GM21717 (cell line): ENCODE data around the gene EMSY.
"Not testable (repeated sequence)": the region's sequence is repeated elsewhere in the genome, so short reads cannot be mapped to it uniquely, and the experiment has no call there.

ENCODE experiments used
- ATAC-seq: cut with Tn5 transposase; IDR thresholded peaks from one replicate; pipeline ENCODE4 v1.9.1; 2021; ENCODE audit warnings: mild to moderate bottlenecking, moderate library complexity; ENCODE audit not compliant: unreplicated experiment

EMSY gene

DNA sequence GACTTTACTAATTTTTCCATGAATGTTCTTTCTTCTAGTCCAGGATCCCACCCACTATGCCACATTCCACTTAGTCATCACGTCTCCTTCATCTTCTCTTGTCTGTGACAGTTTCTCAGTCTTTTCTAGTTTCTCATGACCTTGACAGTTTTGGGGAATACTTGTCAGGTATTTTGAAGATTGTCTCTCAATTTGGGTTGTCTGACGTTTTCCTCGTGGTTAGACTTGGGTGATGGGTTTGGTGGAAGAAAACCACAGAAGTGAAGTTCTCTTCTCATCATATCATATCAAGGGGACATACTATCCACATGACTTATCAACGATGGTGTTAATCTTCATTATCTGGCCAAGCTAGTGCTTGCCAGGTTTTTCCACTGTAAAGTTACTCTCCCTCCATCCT lies 123.3 kb downstream of the EMSY start:
- ATAC-seq = no peak

GRCh38 chr11:76568621-76569020 lies 123.8 kb downstream of the EMSY start:
- ATAC-seq = no peak

DNA sequence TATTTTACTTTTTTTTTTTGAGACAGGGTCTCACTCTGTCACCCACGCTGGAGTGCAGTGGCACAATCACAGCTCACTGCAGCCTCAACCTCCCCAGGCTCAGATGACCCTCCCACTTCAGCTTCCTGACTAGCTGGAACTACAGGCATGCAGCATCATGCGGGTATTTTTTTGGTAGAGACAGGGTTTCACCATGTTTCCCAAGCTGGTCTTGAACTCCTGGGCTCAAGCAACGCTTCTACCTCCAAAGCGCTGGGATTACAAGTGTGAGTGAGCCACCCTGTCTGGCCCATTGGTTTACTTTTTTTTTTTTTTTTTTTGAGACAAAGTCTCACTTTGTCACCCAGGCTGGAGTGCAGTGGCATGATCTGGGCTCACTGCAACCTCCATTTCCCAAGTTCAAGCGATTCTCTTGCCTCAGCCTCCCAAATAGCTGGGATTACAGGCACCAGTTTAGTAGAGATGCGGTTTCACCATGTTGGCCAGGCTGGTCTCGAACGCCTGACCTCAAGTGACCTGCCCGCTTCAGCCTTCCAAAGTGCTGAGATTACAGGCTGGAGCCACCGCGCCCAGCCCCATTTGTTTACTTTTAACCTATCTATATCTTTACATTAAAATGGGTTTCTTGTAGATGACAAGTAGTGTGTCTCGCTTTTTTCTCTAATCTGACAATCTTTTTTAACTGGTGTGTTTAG lies 127.5 kb downstream of the EMSY start:
- ATAC-seq = not testable (repeated sequence)

DNA sequence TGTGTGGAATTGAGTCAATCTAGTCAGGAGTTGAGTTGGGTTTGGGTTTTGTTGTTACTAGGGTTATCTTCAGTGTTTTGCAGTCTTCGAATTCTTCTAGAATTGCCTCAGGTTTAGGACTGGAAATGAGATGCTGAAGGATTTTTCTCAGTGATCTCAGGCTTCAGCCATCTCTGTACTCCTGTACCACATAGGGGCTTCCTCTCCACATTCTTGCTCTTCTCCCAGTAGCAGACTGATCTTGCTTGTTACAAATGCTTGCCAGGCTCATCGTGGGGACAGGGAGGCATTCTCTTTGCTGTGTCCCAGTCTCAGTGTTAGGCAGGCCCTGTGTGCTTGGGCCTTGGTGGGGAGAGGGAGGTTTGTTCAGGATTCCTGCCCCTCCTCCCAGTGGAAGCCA lies 129.6 kb downstream of the EMSY start:
- ATAC-seq = no peak

DNA sequence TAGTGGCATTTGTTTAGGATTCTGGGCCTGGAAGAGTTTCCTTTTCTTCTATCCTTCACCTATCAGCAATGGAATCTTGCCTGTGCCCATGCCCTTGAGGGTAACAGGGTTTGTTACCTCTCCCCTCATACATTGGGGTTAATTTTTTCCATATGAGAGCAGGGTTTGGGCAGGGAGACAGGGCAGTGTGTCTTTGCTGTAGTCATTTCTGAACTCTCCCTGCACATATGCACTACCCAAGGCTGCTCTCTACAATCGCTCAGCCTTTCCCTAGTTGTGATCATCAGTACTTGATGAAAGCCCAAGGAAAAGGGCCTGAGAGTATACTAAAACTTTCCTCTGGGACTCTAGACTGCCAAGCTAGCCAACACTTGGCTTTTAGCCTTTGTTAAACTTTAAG lies 130.1 kb downstream of the EMSY start:
- ATAC-seq = no peak

- ATAC-seq = no peak
These were observed 132.6 kb downstream of the EMSY start for GRCh38 chr11:76577226-76577920.

DNA sequence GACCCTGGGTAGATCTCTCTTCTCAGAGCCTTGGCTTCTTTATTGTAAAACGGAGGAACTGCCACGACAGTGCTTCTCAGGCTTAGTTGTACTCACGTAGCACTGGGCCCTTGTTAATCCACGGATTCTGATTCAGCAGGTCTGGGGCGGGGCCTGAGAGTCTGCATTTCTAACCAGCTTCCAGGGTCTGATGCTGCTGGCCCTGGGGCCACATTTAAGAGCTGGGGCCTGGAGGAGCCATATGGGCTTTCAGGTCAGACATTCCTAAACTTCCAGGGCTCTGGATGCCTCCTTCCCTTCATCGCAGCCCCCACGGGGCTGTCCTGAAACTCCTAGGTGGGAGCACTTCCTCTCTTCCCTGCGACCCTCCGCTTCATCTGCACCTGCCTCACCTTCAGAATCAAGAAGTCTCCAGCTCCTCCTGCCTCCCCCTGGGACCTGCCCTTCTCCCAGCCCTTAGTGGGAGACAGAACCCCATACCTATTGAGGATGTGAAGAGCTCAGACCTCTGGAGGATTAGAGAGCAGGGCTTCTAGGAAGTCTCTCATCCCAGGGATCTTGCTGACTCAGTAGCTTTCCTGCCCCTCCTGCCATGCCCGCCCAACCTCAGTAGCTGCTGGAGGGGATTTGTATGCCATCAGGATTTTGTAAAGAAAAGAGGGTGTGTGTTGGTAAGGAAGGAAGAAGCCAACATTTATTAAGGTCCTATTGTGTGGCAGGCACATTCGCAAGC lies 133.3 kb downstream of the EMSY start:
- no peak for ATAC-seq

- no peak for ATAC-seq
These were observed 133.8 kb downstream of the EMSY start for GRCh38 chr11:76578654-76579055.

DNA sequence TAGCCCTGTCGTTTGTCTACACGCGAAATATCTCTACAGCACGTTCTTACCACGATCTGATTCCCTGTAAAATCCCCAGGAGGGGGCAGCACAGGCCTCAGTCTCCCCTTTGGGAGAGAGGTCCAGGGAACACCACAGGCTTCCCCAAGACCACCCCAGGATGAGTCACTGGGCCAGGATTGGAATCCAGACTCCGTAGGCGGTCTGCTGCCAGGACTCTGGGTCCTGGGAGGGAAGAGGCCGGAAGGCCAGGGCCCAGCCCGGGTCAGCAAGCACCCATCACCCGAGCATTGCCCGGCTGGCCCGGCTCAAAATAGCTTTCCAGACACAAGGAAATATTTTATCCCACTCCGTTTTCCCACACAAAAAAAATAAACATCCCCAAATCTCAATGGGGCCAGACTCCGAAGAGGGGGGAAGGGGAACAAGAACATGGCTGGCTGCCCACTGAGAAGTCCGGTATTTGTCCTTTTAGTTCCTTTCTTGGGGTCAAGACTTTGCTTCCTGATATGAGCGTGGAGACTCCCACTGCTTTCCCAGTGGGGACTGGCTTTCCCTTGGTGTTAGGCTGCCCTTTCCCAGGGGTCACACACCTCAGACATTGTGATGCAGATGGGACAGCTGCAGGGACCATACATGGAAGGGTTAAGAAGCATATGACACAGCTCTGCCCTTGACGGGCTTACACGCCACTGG lies 134.4 kb downstream of the EMSY start:
- ATAC-seq = no peak

- no peak for ATAC-seq
These were observed 134.9 kb downstream of the EMSY start for GRCh38 chr11:76579752-76580151.

GRCh38 chr11:76582471-76582870 lies 137.7 kb downstream of the EMSY start:
- ATAC-seq = not testable (repeated sequence)

DNA sequence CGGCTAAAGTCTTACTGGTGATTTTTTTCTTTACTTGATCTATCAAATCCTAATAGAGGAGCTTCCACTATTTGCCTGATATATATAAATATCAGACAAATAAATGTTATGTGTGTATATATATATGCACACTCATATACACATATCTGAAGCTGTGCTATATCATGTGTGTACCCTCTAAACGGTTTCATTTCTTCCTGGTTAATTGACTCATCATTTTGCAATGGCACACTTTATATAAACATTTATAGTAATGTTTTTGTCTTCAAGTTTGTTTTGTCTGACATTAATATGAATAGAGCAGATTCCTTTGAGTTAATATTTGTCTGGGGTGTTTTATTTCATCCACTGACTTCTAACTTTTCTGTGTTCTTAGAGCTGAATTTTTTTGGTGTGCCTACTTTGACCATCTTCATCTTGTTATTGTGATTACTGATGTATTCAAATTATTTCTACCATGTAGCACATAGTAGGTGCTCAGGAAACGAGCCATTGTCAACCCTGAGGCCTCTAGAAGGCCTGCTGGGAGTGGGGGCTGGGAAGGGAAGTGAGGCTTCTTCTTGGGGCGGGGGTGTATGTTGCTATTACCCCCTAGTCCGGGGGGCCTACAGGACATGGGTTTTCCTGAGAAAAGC lies 143.1 kb downstream of the EMSY start:
- no peak for ATAC-seq

- no peak for ATAC-seq
These were observed 143.9 kb downstream of the EMSY start for GRCh38 chr11:76588455-76589325.

DNA sequence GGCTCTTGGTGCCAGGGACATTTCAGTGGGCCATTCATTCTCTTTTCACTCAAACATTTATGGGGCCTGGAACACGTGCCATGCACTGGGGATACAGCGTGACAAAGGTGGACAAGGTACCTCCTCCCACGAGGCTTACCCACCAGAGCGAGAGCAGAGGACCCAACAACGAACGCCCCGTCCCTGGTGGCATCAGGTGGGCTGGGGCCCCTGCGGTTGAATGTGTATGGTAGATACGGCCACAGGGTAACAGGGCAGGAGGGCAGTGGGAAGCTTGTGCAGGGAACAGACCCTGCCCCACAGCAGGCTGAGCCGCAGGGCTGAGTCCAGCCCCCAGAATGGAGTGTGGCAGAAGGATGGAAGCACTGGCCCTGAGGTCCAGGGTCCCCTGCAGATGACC lies 144.7 kb downstream of the EMSY start:
- no peak for ATAC-seq

GRCh38 chr11:76589964-76590950 lies 145.4 kb downstream of the EMSY start:
- no peak for ATAC-seq

DNA sequence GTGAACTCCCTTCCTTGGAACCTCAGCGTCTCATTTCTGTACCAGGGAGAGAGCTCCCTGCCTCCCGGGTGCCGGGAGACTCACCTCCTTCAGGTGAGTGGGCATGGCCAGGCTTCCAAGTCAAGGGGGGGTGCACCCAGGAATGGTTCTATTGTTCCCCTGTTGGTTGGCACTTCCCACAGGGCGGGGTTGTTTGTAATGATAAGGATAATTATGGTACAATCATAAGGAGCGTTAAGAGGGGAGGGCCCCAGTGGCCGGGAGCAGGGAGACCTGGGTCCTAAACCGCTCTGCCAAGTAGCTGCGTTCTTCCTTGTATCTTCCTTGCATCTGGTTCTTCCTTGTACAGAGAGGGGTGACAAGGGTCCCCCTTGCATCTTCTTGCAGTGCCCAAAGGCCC lies 146.6 kb downstream of the EMSY start:
- no peak for ATAC-seq

- no peak for ATAC-seq
These were observed 147.5 kb downstream of the EMSY start for GRCh38 chr11:76592025-76592914.

DNA sequence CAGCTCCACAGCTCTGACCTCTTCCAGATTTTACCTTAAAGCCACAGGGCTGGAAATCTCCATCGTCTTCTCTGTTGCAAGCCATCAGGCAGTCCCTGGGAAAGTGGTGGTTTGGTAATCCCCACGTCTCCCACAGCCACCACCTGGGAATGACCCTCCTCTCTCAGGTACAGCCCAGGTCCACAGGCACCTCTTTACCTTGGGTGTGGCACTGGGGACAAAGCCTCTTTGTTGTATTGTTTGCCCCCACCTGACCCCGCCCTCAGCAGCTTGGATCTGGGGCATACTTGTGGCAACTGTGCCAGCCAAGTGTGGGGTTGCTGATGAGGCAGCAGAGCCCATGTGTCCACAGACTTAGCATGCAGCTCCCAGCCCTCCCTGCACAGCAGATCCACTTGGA lies 148.1 kb downstream of the EMSY start:
- ATAC-seq = no peak
